Myocyte (in vitro differentiated cells): ENCODE results near the gene OR1A1. TPM values are rescaled to one million over a fixed set of nuclear protein-coding genes. Genes with fewer than 3 reads are reported as not detected.

Experiments
- total RNA-seq: library from RNA; depleted of rRNA; stranded (reverse); fragments of >200 nt; gene quantifications from 2 replicates; pipeline ENCODE4 v1.2.3, GENCODE V29; 2014

OR1A1 gene
- total RNA-seq, 1 donor from 2014 or later, result not detected

Other genes starting within 250 kb of the OR1A1 start
- not detected in 2 replicates for gene OR1D5, start 144.1 kb upstream of the OR1A1 start, total RNA-seq
- gene OR1D2, start 103.2 kb upstream of the OR1A1 start, total RNA-seq, result not detected in 2 replicates
- gene OR1G1, start 80.1 kb upstream of the OR1A1 start, total RNA-seq, result not detected in 2 replicates
- not detected in 2 replicates for gene OR1A2, start 10.1 kb upstream of the OR1A1 start, total RNA-seq
- not detected in 2 replicates for gene OR3A1, start 90.7 kb downstream of the OR1A1 start, total RNA-seq
- gene OR3A2, start 178.6 kb downstream of the OR1A1 start, total RNA-seq, result not detected in 2 replicates
- gene OR1E1, start 190.7 kb downstream of the OR1A1 start, total RNA-seq, result not detected in 2 replicates
- gene OR3A3, start 203.7 kb downstream of the OR1A1 start, total RNA-seq, result not detected in 2 replicates
- gene OR1E2, start 226.2 kb downstream of the OR1A1 start, total RNA-seq, result not detected in 2 replicates